HG03064 (cell line): ENCODE measurements around the gene CD6.
"Not testable (repeated sequence)": the region's sequence is repeated elsewhere in the genome, so short reads cannot be mapped to it uniquely, and the experiment has no call there.

Experiments
- ATAC-seq: cut with Tn5 transposase; IDR thresholded peaks from one replicate; pipeline ENCODE4 v1.9.1; 2021; ENCODE audit warnings: low read depth; ENCODE audit not compliant: unreplicated experiment

CD6 gene

DNA sequence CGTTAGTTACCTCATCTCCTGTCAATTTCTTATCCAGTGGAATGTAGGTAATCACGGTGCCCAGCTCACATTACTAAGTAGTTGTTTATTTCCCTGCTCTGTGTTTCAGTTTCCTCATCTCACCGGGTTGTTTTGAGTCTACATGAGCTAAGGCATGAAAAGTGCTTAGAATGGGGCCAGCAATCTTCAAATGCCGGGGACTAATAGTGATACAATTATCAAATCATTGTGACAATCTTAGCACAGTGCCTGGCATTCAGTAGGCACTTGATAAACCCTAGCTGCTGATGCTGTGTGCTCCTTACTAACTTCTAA, 77.5 kb downstream of the CD6 start:
- ATAC-seq: no peak

GRCh38 chr11:61049859-61050258, 78.4 kb downstream of the CD6 start:
- ATAC-seq: no peak

DNA sequence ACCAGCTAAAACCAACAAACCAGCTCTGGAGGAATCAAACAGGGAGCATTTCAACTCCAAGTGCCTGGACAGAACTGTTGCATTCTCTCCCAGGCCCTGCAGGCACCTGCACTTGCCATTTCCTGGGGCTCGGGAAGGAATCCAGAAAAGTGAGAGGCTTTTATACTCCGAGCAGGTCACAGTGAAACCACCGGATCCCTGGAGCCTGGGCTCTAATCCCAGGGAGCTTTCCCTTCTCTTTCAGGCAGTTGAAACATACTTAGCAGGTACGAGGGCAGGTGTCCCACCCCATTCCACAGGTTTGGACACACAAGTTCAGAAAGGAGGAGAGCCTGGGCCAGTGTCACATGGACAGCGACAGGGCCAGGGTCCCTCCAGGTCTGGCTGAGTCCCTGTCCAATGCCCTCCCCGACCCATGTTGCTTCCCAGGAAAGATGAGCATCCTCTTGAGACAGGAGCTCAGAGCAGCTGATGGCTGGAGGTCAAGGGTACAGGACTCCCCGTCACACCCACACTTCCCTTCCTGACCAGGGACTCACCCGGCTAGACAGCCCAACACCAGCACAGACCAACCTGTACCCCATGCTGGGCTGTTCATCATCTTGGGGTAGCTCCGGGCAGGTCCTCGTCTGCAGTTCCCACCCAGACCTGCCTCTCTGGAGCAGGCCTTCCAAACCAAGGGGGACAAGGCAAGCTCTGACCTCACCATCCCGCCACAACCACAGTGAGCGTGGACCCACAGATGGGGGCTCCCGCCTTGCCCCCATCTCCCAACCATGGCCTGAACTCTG, 80.9 kb downstream of the CD6 start:
- no peak for ATAC-seq

GRCh38 chr11:61053191-61053590, 81.7 kb downstream of the CD6 start:
- ATAC-seq: no peak

DNA sequence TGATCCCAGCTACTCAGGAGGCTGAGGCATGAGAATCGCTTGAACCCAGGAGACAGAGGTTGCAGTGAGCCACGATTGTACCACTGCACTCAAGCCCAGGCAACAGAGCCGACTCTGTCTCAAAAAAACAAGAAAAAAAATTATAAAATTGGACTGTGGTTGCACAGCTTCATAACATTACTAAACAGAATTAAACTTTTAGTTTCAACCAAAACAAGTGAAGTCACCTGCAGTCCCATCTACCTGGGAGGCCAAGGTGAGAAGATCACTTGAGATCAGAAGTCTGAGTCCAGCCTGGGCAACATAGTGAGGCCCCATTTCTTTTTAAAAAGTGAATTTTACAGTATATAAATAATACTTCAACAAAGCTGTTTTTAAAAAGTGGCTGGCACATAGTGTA, 83.0 kb downstream of the CD6 start:
- ATAC-seq: no peak

DNA sequence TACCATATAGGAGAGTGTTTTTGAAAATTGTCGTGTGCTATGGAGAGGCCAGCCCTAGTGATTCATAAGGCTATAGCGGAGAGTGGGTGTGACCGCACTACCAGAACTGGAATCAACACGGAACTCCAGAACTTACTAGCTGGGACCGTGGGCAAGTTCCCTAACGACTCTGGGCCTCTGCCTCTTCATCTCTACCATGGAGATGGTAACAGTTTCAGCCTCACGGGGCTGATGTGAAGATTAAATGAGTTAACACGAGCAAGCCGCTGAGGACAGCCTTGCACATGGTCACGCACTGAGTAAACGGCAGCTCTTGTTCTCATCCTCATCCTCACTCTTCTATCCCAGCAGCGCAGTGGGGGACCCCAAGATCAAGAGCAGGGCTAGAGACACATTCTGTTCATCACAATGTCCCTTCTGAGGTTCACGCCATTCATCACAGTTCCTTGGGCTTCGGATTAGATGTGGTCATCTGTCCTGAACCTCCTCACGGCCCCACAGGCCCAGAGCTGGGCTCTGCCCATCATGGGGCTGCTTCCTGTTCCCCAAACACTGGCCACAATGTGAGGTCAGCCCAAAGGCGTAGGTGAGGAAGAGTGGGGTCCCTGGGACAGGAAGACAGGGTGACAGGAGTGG, 83.6 kb downstream of the CD6 start:
- ATAC-seq: no peak

DNA sequence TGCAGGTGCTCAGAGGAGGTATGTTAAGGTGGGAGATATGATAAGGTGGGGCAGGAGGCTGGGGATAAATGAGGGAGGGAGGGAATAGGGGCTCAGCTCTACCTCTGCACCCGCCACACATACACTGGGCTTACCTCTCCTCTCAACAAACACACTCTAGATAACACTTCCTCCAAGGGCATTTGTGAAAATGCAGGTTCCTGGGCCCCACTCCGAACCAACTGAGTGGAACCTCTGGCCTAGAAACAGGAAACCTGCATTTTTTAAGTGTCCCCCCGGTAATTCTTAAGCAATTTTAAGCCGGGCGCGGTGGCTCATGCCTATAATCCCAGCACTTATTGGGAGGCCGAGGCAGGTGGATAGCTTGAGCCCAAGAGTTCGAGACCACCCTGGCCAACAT, 84.3 kb downstream of the CD6 start:
- no peak for ATAC-seq

GRCh38 chr11:61056571-61056970, 85.1 kb downstream of the CD6 start:
- no peak for ATAC-seq

- ATAC-seq: no peak
These were observed 85.5 kb downstream of the CD6 start for GRCh38 chr11:61056981-61057380.

DNA sequence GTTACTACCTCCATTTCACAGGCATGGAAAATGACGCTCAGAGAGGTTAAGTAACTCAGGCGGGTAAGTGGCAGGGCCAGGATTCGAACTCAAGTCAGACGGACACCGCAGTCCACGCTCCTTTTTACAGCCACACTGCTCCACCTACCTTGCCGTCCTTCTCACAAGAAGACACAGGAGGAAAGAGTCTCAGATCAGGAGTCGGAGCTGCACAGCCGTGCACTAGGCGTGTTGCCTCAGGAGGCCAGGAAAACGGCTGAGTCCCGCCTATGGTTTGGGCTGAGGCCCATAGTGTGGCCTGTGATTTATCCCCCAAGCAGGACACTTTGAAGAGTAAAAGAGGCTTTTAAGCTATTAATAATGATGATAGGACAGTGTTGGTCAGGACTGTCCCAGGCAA, 86.1 kb downstream of the CD6 start:
- ATAC-seq: no peak

DNA sequence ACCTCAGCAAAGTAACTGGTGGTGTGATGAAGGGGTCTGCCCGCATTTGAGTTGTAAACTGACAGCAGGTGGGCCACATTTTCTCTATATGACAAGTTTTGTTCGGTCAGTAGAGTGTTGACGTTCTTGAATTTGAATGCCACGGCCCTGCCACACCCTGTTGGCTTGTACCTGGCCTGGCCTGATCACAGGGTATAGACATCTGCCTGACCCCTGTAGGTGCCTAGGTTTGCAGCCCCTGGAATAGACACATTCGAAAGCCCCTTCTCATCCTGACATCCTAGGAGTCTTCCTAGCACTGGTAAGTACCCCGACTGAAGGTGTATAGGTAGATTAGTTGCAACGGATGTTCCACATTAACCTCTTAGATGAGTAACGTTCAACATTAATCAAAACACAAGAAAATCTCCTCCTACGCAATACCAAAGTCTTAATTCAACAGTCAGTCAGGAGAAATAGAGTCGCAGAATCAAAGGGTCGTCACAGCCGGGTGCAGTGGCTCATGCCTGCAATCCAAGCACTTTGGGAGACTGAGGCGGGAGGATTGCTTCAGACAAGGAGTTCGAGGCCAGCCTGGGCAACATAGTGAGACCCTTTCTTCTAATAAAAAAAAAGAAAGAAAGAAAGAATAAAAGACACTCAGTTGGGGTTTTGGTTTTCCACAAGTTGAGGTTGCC, 87.2 kb downstream of the CD6 start:
- no peak for ATAC-seq

DNA sequence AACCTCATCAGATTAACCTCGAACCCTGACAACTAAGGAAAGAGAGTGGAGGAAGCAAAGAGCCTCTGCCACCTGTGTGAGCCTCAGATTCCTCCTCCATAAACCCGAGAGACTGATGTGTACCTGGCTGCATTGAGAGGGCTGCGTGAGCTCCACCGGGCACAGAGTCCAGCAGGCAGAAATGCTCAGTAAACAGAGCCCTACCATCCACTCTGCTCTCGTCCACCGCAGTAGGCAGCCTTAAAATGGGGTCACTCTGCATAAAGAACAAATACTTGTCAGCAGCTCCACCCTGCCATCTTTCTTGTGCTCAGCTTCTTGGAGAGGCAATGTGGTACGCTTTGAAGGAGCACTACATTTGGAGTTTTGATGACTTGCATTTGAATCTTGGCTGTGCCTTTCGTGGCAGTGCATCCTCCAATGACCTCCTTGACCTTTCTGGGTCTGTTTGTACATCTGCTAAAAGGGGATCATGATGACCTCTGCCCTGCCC, 87.8 kb downstream of the CD6 start:
- no peak for ATAC-seq

DNA sequence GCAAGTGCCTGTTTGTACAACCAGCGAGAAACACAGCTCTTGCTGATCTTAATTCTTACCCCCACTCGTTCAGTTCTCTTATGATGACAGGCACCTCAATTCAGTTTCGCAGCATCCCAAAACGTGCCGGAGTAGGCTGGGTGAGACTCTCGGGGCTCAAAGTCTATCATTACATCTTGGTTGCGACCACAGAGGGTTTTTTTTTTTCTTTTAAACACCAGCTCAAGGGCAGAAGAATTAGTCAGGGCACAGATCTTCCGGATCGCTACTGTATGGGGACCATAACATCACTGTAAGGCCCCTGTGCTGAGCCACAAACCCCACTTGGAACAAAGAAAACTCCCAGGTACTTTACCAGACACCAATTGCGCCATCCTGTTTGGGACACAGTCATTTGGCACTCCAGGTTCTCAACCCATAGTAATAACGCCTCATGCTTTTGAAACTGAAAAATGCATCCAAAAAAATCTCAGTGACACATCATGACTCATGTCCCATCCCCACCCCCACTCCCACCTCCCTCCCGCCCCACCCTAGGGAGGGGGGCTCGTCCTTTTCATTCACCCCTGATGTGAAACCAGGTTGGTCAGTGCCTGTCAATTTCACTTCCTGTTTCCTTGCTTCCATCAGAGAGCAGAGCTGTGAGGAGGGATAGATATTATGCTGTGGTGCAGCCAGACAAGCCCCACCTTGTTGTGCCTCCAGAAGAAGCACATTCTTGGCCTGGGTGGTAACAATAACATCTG, 89.8 kb downstream of the CD6 start:
- peak; percentile 70 for ATAC-seq

DNA sequence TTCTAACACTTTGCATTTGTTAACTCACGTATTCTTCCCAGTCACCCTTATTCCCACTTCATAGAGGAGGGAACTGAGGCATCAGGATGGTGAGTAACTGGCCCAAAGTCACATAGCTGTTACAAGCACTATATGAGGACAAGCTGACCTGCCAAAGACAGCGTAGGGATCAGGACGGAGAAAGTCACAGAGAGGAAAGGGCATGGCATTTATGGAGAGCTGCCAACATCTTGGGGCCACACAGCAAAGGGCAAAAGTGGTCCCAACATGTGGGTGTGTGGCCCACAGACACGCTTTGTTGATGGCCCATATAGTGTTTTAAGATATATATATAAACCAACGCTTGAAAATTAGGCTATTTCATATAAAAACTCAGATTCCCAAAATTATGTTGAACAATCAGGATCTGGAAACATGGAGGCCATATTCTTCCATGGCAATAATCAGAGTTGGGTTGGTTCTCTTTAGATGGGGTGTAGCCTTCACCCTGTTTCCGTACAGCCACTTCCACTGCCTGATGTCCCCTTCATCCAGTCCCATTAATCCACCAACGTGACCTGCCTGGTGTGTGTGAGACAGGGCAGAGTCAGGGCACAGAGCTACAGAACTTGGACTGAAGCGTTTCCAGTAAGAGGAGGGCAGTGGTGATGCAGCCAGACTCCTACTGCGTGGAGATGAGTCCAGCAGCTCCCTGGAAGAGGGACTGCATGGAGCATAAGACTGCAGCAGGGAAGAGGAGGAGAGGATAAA, 90.9 kb downstream of the CD6 start:
- ATAC-seq: no peak

- not testable (repeated sequence) for ATAC-seq
These were observed 93.8 kb downstream of the CD6 start for GRCh38 chr11:61065236-61065635.

DNA sequence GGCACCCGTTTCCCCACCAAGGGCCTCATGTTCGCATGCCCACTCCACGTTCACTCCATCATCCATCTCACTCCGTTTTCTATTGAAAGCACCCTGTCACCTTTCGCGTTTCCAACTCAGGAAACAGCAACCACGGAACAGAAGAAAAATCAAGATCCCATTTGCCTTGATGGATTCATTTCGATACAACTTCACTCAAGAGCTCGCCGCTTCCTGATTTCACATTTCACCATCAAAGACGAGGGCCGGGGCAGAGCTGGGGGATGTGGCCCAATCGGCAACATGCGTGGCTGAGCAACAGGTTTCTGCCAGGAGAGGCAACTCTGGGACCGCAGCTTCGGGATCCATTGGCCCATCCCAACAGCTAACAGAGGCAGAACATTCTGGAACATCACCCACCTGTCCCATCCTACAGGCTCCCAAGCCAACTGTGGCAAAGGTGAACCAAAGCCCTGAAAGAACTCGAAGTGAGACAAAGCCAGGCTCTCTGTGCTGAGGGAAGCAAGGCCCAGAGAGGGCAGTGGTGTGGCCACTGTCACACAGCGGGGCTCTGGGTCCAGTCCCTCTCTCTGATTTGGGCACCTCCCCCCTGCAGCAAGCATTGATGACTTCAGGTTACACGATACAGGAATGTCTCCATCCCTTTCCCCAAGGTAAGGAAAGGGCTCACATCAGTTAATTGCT, 94.6 kb downstream of the CD6 start:
- no peak for ATAC-seq

- no peak for ATAC-seq
These were observed 95.2 kb downstream of the CD6 start for GRCh38 chr11:61066645-61067044.

DNA sequence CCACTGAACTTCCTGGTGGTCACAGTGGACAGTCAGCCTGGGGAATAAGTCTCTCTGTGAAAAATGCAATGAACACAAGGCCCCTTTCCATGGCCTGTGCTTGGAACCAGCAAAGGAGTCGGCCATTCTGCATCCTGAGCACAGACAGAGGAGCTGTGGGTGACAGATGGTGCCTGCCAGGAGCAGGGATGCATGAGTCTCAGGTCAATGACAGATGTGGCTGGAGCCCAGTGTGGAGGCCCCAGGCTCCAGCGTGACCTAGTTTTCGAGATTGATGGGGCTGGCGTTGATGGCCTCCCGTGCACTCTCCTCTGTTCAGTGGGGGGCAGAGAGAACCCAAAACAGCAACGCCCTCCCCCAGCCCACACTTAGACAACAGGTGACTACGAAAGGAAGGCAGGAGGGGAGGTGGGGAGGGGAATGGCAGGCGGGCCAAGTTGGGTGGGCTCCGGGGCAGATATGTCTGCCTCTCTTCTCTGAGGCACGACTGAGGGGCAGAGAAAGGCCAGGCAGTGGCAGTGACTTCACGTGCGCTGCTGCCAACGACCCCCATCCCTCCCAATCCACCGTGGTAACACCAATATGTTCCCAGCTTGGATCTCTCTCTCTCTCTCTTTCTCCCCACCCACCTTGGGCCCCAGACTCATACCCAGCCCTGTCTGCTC, 96.4 kb downstream of the CD6 start:
- no peak for ATAC-seq

DNA sequence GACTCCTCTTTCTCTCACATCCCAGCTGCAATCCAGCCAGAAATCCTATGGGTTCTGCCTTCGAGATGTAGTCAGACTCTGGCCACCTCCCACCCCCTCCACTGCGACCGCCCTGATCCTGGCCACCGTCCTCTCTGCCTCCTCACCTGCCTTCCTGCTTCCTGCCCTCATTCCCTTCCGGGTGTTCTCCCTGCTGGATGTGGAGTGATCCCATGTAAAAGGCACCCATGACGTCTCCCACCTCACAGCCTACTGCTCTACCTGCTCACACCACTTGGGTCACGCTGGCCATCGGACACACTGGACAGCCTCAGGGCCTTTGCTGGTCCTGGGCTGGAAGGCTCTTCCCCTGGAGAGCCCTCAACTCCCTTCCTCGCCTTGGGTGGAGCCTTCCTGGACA, 97.1 kb downstream of the CD6 start:
- ATAC-seq: no peak
